Measurements from ENCODE around the gene RARG.

Gene RARG

DNA sequence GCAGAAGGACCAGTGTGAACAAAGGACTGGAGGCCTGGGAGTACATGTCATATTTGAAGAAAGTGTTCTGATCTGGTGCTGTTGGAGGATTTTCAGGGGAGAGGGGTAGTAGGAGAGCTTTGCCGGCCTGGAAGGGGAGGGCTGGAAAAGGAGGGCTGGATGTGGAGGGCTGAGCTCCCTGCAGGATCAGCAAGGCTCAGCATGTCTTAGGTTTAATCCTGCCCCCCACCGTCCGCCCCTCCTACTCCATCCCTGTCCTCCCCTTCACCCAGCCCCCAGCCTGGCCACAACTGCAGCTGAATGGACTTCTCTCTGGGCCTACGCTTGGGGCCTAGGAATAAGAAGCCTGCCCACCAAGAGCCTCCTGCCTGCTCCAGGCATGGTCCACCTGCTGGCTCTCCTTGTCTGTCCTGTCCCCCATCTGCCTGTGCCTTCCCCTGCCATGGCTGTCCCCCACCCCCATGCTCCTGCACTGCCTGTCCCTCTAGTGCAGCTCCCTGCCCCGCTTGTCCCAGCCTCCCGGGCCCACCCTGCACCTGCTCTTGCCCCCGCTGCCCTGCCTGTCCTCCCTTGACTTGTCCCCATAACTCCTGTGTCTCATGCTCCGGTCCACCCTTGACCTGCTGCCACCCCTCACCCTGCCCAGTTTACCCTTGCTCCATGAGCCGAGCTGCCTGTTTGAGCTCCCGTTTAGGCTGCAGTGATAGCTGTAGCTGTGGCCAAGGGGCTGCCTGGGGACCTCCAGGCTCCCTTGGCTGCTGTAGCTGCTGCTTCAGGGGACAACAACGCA lies 9.8 kb upstream of the RARG start:
- DNase-seq: no peak

GRCh38 chr12:53239643-53240258 lies 7.7 kb upstream of the RARG start:
- no peak for DNase-seq

DNA sequence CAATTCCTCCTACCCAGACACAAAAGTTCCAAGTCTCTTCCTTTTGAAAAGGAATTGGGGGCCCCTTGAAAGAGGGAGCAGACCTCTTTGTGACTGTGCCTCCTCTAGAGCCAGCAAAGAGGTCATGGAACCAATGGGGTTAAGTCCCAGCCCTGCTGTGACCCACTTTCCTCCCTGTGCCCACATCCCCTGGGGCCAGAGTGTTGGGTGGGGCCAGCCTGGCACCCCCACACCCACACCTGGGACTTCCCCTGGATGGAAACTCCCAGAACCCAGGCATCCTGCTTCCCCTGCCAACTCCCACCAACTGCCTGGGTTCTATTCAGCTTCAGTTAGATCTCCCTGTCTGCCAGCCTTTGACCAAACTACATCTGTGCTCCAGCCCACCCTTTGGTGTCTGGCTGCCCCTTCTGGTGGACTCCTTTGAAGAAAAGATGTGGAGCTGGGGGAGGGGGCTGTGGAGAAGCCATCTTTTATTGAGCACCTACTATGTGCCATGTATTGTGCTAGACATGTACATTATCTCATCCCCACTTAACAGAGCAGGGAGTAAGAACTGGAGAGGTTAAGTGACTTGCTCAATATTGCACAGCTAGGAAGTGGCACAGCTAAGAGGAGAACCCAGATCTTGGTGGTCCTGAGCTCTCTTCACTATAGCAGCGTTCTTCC lies 4.6 kb upstream of the RARG start:
- DNase-seq: no peak

DNA sequence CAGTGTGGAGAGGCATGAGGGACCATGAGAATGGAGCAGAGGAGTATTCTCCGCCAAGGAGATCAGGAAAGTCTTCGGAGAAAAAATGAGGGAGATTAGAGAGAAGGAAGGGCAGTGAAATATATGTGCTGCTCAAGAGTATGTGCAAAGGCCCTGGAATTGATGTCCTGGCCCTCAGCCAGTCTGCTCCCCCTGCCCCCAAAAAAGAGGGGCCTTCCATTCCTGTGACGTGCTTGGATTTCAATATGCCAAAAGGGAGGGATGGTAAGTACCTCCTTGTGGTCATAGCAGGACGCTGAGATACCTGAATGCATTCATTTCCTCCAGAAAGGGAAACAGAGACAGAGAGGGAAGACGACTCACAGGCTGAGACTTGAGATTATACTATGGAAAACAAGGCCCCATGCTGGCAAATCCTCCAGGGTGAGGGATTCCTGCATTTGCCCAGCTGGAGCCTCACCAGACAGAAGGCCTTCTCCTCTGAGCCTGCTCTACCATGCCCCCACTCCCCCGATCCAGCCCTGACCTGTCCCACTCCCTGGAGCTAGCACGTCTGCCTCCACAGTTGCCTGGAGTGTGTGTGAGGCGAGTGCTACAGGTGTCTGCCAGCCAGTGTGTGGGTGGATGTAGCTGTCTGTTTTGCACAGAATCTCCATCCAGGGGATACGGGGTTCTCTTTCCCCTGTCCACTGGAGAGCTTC lies 3.9 kb upstream of the RARG start:
- no peak for DNase-seq

GRCh38 chr12:53235164-53235563 lies 3.2 kb upstream of the RARG start:
- no peak for DNase-seq

GRCh38 chr12:53234271-53234914 lies 2.4 kb upstream of the RARG start:
- no peak for DNase-seq

GRCh38 chr12:53233671-53234121 lies 1.7 kb upstream of the RARG start:
- DNase-seq: no peak

GRCh38 chr12:53232646-53233461 lies 845 bp upstream of the RARG start:
- DNase-seq: no peak

- DNase-seq: no peak
Observed at GRCh38 chr12:53231671-53231920, 413 bp downstream of the RARG start.

DNA sequence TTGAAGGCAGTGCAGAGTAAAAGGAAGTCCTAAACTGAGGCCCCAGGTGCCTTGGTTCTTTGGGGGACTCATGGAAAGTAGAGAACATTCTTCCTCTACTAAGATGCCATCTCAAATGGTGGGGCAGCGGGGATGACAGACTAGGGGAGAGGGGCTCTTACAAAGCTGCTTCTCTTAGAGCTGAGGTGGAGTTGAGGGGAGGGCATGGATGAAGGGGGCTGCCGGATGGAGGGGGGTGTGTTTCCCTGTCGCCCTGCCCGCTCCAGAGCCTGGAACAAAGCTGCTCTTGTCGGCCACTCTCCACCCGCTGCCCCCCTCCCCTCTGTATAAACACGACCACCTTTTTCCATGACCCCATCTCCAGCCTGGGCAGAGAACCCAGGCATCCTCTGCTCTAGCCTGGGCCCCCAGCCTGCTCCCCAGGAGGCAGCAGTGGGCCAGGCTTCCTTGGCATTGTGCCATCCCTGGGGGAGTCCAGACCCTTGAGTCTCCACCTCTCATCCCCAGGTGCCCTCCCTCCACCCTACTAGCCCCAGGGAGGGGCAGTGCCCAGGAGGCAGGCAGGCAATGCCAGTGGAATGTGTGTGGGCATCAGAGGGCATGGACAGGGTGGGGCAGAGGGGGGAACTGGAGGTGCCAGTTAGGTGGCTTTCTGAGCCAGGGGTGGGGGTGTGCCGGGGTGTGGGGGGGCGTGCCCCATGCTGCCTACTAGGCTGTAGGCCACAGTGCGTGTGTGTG lies 1.7 kb downstream of the RARG start:
- no peak for DNase-seq

DNA sequence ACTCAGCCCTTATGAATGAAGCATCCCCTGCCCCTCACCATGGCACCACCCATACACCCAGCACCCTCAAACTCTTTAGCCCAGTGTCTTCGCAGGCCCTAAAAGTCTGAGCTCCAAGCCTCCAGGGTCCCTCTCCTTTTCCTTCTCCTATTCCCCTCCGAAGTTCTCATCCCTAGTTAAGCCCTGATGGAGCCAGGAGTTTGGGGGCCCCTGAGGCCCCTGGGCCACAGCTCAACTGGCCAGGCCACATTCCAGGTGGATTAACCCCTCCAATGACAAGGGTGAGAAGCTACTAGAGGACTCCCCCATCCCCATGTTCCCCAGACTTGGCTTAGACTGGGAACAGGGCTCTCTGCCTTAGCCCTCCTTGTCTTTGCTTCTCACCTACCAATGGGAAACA lies 2.6 kb downstream of the RARG start:
- no peak for DNase-seq

DNA sequence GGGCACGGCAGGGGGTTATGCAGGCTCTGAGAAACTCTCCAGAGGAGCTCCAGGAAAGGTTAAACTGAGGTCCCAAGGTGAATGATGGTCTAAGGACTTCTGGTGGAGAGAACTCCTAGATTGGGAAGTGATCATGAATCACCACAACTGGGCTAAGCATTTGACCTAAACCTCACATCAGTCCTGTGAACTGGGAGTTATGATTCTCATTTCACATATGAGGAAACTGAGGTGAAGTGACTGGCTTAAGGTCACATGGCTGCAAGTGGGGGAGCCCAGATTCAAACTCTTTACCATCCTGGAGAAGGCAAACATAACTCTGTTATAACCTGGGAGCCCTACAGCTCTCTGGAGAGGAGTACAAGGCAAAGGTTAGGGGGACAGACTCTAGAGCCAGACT lies 4.2 kb downstream of the RARG start:
- no peak for DNase-seq

GRCh38 chr12:53227341-53227740 lies 4.7 kb downstream of the RARG start:
- DNase-seq: no peak

DNA sequence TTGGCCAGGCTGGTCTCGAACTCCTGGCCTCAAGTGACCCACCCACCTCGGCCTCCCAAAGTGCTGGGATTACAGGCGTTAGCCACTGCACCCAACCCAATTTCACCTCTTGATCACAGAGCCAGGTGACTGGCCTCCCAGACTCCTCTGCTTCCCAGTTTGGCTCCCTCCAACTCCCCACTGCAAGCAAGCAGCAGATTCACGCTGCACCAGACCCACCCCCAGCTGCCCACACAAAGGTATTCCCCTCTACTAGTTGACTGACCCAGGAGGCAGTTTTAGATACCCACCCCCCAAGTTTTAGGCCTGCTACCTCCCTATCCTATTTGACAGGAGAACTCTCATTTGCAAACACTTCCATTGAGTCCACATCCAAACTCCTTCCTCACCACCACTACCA lies 5.2 kb downstream of the RARG start:
- no peak for DNase-seq

DNA sequence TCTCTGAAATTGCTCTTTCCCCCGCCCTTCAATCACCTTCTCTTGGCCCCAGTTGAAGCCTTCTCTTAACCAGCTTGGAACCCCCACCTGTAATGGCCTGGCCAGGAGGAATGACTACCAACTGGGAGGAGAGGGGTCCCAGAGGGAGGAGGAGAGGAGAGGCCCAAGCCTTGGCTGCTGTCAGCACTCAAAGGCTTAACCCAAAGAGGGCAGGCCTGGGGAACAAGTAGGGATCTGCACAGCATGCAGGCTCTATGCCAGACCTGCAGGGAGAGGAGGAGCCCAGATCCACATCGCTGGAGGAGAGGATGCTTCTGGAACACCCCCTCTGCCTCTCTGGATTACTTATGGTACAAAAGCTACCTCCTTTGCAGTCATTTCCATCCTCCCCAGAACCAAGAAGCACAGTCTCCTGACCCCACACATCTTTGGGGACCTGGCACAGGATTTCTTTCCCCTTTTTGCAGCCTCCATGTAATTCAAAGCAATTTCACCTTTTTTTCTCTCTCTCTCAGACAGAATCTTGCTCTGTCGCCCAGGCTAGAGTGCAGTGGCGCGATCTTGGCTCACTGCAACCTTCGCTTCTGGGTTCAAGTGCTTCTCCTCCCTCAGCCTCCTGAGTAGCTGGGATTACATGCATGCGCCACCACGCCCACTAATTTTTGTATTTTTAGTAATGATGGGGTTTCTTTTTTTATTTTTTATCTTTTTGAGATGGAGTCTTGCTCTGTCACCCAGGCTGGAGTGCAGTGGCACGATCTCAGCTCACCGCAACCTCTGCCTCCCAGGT lies 6.2 kb downstream of the RARG start:
- DNase-seq: no peak

GRCh38 chr12:53224897-53225634 lies 6.9 kb downstream of the RARG start:
- no peak for DNase-seq

DNA sequence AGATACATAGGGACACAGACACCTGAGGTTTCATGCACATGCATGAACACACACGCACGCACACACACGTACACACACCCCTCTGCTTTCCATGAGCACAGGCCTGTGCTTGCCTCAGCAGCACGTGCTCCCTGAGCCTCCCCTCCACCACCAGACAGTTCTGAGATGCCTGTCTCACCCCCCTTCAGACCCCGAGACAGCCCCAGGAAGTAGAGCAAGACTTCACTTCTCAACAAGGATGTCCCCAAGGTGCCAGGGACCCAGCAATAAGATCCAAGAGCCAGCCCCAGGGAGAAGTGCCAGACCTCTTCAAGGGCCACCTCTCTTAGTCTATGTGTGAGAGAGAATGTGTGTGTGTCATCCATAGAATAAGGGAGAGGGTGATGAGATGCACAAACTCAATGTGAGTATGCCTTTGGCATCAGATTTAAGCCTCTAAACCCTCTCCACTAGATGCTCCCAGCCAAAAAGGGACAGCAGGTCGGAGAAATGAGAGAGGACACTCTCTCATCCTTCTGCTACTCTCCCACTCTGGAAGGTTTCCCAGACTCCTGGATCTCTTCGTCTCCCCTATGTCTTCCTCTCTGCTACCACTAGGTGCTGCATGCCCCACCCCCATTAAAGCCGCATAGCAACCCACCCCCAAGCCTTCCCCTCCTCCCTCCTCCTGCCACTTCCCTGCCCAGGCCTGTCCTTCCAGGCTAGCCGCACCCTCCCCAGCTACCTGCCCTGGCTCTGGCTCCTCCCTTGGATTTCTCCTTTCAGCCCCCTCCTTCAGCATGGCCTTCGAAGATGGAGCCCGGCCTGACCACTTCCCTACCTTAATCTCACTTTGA lies 7.7 kb downstream of the RARG start:
- no peak for DNase-seq

GRCh38 chr12:53223389-53224060 lies 8.5 kb downstream of the RARG start:
- no peak for DNase-seq
